ENCODE results near the gene SLC43A3.

- no peak for TF ChIP-seq MYC (IDR thresholded peaks at IDR 0.05; ENCODE audit: low read depth, low read length)
- TF ChIP-seq CTCF (IDR thresholded peaks at IDR 0.05; ENCODE audit: extremely low read depth in 1 of 2, insufficient read depth in 1 of 2, low read depth in 1 of 2, low read length in 2 of 2) = no peak
These were observed 5.8 kb upstream of the SLC43A3 start for GRCh38 chr11:57432714-57433163.
